ENCODE data around the gene LIMK1.

GRCh38 chr7:74056096-74056915 is 27.3 kb upstream of the LIMK1 start:
- TF ChIP-seq CTCF (IDR thresholded peaks at IDR 0.05), result no peak
- TF ChIP-seq EP300 (IDR thresholded peaks at IDR 0.05), result no peak
